Sigmoid colon (tissue), 4 donors: Measurements from ENCODE around the gene DIS3L2.

ENCODE experiments used
- EP300 ChIP-seq, 4 donors: sonication (generic); formaldehyde crosslinking; IDR thresholded peaks; one replicate each; pipeline ENCODE4 v1.6.1; 2017; ENCODE audit warnings: antibody characterized with exemption in 4 of 4
- POLR2A ChIP-seq, 2 donors: fragments of 450-650 bp; IDR thresholded peaks; one replicate each; pipeline ENCODE4 v1.6.1; 2016; ENCODE audit warnings: antibody characterized with exemption in 2 of 2, mild to moderate bottlenecking in 2 of 2, moderate library complexity in 2 of 2
- TF ChIP-seq, protein P1 (sequence below), 4 experiments: fragments of 450-650 bp in 3 of 4; fragments of 200-600 bp in 1 of 4; IDR thresholded peaks; one replicate each; pipeline ENCODE4 v1.5.1; 2016 to 2019; ENCODE audit warnings: antibody characterized with exemption in 4 of 4, mild to moderate bottlenecking in 3 of 4, moderate library complexity in 2 of 4

DNA sequence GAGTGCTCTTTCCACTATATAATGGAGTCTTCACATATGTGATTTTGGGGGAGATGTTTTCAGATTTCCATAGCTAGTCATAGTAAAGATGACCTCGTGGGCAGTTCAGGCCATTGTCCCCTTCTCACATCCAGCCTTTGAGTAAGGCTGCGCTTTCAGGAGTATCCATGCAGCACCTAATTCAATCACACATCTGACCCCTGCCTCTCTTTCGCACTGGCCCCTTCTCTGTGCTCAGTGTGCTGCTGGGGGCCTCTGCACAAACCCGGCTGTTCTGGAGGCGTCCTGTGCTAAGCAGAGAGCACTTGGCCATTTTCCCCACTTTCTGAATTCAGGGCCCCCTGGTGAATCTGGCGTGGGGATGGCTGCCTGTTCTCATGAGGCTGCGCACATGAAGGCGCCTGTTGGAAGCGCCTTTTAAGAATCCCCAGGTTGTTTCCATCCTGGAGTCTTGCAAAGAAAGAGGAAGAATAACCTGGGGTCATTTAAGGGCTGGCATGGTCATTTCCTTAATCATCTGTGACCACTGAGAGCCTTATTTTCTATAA is 321.1 kb downstream of the DIS3L2 start:
- TF ChIP-seq, protein P1, sequence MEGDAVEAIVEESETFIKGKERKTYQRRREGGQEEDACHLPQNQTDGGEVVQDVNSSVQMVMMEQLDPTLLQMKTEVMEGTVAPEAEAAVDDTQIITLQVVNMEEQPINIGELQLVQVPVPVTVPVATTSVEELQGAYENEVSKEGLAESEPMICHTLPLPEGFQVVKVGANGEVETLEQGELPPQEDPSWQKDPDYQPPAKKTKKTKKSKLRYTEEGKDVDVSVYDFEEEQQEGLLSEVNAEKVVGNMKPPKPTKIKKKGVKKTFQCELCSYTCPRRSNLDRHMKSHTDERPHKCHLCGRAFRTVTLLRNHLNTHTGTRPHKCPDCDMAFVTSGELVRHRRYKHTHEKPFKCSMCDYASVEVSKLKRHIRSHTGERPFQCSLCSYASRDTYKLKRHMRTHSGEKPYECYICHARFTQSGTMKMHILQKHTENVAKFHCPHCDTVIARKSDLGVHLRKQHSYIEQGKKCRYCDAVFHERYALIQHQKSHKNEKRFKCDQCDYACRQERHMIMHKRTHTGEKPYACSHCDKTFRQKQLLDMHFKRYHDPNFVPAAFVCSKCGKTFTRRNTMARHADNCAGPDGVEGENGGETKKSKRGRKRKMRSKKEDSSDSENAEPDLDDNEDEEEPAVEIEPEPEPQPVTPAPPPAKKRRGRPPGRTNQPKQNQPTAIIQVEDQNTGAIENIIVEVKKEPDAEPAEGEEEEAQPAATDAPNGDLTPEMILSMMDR (IDR thresholded peaks at IDR 0.05): no peak
- TF ChIP-seq POLR2A (IDR thresholded peaks at IDR 0.05) (no peak), EP300 (IDR thresholded peaks at IDR 0.05) (no peak)
